Activated CD8-positive, alpha-beta memory T cell treated with anti-CD3 and anti-CD28 coated beads, Interleukin-2, amount 50 U/mL, for 24 hours (primary cell): Measurements from ENCODE around the gene DOK5.
"Not testable (repeated sequence)": the region's sequence is repeated elsewhere in the genome, so short reads cannot be mapped to it uniquely, and the experiment has no call there.

Experiments
- DNase-seq: peaks from one replicate; pipeline ENCODE4 v3.0.0-alpha.2; 2020; ENCODE audit errors: extremely low read depth

Gene DOK5

DNA sequence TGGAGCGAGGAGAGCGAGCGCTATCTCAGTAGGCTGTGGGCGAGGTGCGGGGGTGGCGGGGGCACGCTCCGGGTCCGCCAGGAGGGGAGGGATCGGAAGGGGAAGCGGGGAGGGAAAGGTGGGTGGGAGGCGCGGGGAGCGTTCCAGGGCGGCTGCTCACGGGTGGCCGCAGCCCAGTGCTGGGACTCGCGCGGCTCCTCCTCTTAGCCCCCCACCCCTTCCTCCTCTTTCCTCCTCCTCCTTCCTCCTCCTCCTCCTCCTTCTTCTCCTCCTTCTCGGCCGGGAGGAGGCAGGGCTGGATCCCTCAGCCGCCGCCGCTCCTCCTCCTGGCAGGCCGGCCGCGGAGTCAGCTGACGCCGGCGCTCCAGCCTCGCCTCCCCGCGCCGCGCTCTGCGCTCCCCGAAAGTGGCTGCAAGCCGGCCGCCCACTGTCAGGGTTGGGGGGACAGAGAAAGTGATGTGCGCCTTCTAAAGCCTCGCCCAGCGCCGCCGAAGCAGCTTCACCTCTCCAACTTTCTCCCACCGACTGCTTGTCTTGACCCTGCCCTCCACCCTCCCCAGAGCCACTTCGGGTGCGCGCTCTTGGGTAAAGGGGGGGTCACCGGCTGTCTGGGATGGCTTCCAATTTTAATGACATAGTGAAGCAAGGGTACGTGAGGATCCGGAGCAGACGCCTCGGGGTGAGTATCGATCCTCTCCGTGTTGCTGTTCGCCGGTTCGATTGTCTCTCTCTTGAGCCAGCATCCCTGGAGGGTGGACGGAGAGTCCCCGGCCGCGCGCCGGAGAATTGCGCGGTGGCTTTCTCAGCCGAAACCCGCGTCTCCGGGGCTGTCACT, at the start of gene DOK5:
DOK5 (plus strand) TSS at position 260 of the 835 bp plus-strand sequence; CDS start at position 614, 354 bp downstream.
- DNase-seq = no peak

DNA sequence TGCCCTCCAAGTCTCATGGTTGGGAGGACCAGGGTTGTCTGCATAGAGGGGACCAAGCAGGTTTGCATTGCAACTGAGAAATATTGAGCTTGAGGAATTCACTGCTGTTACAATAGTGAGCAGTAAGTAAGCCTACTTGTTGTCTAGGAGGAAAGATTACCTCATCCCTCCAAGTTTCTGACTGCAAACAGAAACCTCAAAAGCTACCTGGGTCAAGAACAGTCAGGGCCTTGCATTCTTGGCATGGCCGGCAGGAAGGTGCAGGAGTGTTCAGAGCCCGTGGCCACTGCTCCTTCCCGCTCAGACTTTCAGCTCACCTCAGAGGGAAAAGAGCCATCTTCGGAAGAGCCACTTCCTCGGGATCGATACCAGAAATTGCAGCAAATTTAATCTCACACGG, 46.0 kb upstream of the DOK5 start:
- DNase-seq = no peak

DNA sequence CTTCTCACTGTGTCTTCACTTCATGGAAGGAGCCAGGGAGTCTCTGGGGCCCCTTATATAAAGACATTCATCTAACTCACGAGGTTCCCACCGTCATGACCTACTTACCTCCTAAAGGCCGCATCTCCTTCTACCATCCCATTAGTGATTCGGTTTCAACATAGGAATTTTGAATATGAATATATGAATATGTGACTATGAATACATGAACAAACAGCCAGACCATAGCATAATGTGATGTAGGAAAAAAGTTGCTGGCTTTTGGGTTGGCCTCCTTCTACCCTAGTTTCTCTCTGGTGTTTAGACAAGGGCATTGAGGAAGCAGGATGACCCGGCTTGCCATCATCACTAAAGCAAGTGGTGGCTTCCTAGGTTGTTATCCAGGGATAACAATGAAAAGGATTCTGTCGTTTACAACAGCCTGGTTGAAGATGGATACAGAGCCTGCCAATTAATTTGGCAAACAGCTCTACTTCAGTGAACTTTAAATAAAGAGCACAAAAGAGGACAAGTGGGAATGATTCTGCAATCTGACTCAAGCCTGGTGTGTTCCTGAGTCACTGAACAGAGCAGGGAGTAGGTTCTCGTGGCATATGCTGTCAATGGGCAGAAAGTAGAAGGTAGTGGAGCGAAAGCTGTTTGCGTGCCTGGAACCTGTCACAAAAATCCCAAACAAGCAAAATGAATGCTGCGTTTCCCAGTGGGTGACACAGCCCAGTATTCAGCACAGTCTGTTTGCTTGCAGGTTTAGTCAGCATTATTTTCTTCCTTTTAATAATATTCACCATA, 44.0 kb upstream of the DOK5 start:
- DNase-seq = no peak

DNA sequence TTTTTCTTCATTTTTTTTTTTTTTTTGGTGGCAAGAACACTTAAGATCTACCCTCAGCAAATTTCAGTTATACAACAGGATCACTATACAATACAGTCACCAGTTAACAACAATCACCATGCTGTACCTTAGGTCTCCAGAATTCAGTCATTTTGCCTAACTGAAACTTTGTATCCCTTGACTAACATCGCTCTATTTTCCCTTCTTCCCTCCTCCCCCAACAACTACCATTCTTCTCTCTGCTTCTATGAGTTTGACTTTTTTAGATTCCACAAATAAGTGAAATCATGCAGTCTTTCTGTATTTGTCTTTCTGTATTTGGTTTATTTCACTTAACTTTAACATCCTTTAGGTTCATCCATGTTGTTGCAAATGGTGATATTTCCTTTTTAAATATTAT, 42.4 kb upstream of the DOK5 start:
- DNase-seq = no peak

DNA sequence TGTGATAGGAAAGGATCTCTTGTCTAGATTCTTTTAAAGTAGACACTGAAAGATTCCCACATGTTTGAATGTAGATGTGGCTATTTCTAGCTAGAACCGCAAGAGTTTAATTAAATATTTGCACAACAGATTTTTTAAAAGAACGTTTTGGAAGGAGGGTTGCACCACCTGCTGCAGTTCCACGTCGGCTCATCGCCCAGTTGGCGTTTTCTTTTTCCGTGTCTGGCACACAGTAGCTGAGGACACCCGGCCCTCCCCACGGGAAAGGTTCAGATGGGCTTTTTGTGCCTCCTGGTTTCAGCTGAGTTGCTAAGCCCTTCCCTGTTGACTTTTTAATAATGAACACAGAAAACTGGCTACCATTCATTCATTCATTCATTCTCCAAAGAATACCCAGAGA, 41.8 kb upstream of the DOK5 start:
- DNase-seq = no peak

DNA sequence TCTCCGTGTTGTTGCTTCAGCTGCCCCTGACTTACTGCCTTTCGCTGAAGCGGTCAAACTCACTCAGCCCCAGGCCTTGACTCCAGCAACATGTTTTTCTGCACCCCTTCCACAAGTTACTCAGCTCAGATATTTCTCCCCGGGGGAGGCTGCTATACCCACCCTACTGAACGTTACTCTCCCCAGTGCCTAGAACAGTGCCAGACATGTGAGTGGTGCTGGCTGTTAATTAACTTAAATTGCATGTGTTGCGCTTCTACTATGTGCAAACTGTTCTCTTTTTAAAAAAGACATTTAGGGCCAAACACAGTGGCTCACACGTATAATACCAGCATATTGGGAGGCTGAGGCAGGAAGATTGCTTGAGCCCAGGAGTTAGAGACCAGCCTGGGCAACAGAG, 41.2 kb upstream of the DOK5 start:
- DNase-seq = no peak

DNA sequence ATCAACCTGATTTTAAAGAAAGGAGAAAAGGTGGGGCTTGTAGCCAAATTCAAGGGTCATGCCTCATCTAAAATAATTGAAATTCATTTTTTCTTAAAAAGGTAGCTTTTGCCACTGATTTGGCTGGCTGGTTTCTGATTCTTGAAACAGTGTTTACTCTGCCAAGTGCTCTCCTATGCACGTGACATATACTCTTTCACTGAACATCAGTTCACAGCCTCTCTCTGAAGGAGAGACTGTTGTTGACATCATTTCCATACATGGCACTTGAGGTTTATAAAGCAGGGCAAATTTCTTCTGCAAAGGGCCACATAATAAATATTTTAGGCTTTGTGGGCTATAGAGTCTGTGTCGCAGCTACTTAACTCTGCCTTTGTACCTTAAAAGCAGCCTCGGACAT, 40.4 kb upstream of the DOK5 start:
- DNase-seq = no peak

DNA sequence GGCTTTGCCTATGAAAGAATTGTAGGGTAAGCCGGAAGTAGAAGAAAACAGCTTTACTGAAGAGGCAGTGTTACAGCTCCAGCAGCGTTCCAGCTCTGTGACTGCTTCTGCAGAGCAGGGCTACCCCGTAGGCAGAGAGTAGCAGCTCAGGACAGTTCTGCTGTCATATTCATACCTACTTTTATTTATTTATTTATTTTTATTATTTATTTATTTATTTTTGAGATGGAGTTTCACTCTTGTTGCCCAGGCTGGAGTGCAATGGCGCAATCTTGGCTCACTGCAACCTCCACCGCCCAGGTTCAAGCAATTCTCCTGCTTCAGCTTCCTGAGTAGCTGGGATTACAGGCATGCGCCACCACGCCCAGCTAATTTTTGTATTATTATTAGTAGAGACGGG, 39.0 kb upstream of the DOK5 start:
- not testable (repeated sequence) for DNase-seq

DNA sequence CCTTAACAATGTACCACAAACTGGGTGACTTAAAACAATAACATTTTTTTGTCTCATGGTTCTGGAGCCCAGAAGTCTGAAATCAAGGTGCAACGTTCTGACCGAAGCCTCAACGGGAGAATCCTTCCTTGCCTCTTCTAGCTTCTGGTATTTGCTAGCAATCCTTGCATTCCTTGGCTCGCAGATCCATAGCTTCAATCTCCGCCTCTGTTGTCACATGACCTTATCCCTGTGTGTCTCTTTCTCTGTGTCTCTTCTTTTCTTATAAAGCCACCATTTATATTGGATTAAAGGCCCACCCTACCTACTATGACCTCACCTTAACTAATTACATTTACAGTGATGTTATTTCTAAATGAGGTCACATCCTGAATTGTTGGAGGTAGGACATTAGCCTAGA, 37.2 kb upstream of the DOK5 start:
- no peak for DNase-seq

DNA sequence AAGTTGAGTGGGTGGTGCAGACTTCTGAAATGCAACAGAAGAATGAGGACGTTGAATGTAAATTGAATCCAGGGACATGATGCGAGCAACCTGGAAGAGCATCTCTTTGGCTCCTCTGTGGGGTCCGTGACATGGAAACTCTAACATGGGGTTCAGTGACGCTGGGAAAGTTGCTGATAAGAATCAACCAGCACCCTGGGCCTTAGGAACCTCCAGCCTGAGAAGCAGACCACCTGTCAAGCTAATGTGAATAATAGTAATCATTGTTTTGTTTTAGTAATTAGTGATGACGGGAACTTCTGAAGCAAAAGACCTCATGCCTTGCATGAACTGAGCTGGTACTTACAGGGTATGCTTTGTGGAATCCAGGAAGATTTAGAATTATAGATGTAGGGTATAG, 25.2 kb upstream of the DOK5 start:
- DNase-seq = no peak

DNA sequence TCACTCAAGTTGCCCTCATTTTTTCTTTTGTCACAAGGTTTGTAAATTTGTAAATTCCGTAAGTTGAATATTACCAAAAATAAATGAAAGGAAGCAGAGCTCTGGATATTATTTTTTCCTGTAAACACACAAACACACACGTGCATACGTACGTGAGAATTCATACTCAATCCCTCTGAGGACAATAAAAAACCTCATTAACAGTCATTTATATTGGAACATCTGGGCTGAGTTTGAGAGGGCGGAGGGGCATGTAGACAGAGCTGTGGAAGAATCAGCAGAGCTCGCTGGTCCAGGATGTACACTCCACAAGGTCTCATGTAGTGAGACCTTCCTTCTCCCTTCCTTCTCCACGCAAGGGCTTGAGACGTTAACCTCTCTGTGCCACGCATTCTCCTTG, 24.2 kb upstream of the DOK5 start:
- no peak for DNase-seq

DNA sequence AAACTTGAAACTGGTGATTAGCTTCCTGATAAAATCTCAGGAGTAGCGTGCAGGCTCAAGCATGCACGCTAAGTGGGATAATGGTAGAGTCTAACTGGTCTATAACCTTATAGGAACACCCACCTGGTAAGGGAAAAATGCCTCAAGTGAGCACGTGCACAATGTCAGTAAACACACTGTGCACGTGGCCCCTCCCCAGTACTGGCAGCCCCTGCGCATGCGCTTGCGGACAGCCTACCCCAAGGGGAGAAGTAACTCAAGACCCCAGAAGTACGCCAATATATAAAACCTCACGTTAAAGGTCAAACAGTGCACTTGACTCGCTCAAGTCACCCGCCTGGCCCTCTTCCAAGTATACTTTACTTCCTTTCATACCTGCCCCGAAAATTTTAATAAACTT, 23.1 kb upstream of the DOK5 start:
- DNase-seq = no peak

DNA sequence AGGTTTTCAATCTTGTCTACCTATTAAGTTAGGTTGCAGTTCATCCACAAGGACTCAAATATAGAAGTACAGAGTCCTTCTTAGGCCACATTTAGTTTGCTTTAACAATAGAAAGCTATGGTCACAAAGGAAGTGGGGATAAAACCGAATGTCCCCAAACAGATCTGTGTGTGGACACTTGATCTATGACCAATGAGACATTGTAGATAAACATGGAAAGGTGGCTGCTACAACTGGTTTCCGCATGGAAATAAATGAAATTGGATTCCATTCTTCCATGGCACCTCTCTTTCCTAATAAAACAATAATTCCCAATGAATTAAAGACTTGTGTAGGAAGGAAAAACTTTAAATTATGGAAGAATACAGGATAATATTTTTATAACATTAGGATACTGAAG, 20.4 kb upstream of the DOK5 start:
- no peak for DNase-seq

DNA sequence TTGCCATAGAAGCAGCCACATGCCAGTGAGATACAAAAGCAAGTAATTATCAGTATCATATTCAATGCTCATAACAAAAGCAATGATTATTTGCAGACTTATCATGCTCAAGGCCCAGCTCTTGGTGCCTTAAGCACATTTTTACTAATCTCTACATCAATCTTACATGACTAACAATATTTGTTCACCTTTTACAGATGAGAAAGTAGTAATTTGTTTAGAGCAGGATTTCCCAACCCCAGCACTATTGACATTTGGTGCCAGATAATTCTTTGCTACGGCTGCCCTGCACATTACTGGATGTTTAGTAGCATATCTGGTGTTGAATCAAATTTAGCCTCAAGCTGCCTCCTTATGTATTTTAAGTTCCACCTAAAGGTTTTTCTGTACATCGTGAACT, 19.0 kb upstream of the DOK5 start:
- DNase-seq = no peak

DNA sequence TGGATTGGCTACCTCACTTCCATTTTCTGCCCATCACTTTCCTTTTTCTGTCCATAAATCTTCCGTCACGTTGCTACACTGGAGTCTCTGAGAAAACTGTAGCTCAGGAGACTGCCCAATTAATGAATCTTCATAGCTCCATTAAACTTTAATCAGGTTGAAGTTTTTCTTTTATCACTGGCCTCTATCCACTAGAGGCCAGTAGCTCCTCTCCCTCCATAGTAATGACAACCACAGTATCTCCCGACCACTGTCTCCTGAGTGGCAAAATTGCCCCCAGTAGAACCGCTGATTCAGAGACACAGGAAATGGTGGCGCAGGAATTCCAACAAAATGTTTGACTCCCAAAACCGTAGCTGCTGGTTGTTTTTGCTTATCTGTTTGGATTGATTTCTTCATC, 18.4 kb upstream of the DOK5 start:
- DNase-seq = no peak

DNA sequence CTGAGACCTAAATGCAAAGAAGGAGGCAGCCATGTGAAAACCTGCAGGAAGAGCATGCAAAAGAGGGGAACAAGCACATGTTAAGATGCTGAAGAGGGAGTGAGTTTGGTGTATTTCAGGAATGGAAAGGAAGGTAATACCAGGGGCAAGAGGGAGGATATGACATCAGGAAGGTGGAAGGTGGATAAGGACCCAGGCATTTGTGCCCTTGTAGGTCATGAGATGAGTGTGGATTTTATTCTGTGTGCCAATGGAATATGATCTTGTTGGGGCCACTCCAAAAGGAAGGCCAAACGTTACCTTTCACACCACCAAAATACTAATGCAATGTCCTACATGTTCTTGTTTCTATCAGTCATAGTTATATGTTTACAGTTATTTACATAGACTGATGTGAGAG, 17.2 kb upstream of the DOK5 start:
- DNase-seq = no peak

DNA sequence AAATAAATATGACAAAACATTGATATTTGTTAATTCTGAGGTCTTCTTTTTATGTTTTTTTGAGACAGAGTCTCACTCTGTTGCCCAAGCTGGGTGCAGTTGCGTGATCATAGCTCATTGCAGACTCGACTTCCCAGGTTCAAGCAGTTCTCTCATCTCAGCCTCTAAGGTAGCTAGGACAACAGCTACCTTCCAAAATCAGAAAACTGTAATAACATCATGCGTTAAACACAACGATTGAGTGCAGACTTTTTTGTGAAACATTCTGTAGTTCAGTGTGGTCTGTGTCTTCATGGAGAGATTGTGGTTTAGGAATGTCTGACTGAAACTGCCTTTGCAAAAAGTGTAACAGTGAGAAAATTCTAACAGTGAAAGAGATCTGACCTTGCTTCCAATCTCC, 16.1 kb upstream of the DOK5 start:
- DNase-seq = no peak

DNA sequence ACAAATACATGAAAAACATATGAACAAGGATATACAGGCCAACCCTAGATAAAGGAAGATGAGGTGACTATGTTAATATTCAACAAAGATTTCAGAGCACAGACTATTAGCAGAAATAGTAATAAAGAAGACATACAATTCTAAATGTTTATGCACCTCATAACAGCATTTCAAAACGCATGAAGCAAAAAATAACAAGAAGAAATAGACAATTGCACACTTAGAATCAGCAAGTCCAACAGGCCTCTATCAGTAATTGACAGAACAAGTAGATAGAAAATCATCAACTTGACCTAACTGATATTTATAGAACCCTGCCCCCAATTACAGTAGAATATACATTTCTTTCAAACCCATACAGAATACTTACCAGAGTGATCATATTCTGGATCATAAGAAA, 11.4 kb upstream of the DOK5 start:
- no peak for DNase-seq

DNA sequence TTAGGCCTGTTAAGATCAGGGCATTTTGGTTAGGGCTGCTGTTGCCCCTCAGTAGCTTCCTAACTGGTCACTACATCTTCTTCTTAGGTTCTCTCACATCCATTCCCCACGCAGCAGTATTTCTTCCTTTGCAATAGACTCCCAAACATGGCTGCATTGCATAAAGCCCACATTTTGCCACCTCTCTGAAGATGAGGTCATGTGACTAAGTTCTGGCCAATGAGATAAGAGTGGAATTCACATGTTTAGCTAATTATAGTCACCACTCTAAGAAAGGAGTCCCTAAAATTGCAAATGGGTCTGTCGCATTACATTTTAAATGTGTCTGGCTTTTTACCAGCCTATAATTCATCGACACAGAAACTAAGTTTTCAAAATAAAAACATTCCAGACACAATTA, 9.3 kb upstream of the DOK5 start:
- DNase-seq = no peak

DNA sequence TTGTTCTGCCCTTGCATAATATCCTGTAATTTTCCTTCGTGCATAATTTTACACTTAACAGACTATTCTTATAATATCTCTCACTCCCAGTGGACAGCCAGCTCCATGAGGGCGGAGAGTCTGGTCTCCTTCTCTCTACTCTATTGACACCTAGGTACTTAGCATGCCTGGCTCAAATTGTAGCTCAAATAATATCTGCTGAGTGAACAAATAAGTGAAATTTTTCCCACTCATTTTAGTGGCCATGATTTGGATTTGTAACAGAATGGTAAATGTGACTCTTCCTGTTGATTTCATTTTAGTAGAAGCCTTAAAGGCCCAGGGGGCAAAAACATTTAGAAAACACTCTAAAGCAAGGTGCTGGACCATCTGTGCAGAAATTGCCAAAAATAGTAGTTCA, 7.8 kb upstream of the DOK5 start:
- no peak for DNase-seq

DNA sequence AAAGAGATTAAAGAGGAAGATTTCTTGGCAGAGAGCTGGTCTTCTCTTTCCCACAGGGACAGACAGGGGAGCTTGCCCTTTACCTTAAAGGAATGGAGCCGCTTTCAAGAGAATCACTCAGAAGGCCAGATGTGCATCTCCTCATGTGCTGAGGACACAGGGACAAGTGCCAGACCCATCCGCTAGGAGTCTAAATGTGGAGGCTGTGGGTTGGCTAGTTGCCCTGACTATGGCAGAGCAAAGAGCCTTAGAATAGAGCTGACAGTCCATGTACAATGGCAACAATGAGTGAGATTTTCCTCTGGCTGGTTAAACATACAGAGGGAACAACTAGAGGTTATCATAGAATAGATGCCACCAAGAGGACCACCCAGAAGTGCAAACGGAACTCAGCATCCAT, 7.3 kb upstream of the DOK5 start:
- DNase-seq = no peak

DNA sequence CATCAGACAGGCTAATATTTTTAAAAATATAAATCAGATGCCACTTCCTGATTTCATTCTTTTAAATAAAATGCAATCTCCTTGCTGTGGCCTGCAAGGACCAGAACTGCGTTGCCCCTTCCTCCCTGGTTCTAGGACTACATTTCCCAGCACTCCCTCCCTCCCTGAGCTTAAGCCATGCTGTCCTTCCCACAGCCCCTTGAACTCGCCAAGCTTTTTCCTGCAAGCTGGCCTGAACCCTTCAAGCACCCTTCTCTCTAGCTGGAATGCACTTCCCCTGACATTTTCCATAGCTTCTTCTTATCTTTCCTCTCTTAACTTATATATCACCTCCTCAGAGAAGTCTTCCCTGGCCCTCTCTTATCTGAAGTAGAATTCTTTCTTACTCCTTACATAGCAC, 6.1 kb upstream of the DOK5 start:
- DNase-seq = no peak

DNA sequence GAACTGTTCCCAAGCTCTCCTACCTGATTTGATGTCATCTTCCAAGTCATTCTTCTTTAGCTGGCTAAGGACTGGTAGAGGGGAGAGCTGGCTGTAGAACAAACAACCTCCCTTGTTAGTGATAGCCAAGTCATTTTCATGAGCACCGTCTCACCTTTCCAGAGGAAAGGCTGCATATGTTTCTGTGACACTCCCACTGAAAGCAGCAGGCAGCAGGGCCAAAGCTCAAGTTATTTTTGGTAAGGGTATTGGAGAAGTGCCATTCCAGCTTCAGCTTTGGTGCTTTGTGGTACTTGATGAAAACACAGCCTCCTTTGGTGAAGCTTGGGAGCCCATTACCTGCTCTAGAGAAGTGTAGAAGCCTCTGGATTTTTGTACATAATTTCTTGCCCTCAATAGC, 5.4 kb upstream of the DOK5 start:
- no peak for DNase-seq
